ENCODE measurements around the gene MDK. TPM values are rescaled to one million over a fixed set of nuclear protein-coding genes. Genes with fewer than 3 reads are reported as not detected.

The MDK gene
- total RNA-seq, 1 donor from 2014 or later = 604 TPM

DNA sequence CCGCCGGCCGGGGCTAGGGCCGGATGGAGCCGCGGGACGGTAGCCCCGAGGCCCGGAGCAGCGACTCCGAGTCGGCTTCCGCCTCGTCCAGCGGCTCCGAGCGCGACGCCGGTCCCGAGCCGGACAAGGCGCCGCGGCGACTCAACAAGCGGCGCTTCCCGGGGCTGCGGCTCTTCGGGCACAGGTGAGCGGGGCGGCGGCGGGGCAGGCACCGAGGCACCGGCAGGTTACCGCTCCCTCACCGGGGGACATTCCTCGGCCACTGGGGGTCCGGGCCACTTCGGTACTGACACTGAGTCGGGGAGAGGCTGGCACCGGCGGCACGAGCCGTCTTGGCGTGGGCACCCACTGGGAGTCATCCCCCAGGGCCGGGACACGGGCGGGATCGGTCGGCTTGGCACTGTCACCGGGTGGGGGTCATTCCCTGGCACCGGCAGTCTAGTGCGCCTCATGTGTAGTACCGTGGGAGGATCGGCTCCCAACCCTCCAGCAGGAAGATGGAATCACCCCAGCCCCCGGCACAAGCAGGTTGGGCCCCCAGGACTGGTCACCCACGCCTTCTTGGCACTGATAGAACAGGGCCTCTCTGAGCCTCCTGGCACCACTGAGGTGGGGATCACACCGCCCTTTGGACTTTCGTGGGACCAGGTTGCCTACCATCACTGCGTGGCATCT, 33.7 kb upstream of the MDK start:
- DNase-seq (ENCODE audit: low read depth) = no peak

GRCh38 chr11:46348566-46349401, 32.7 kb upstream of the MDK start:
- H3K4me3 ChIP-seq (ENCODE audit: low read depth, low read length) = peak overlapping the region; percentile 91
- TF ChIP-seq, protein P1, sequence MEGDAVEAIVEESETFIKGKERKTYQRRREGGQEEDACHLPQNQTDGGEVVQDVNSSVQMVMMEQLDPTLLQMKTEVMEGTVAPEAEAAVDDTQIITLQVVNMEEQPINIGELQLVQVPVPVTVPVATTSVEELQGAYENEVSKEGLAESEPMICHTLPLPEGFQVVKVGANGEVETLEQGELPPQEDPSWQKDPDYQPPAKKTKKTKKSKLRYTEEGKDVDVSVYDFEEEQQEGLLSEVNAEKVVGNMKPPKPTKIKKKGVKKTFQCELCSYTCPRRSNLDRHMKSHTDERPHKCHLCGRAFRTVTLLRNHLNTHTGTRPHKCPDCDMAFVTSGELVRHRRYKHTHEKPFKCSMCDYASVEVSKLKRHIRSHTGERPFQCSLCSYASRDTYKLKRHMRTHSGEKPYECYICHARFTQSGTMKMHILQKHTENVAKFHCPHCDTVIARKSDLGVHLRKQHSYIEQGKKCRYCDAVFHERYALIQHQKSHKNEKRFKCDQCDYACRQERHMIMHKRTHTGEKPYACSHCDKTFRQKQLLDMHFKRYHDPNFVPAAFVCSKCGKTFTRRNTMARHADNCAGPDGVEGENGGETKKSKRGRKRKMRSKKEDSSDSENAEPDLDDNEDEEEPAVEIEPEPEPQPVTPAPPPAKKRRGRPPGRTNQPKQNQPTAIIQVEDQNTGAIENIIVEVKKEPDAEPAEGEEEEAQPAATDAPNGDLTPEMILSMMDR (conservative IDR thresholded peaks at IDR 0.05; ENCODE audit: low read depth, low read length) = no peak

More for the DNA sequence above, 33.7 kb upstream of the MDK start:
- TF ChIP-seq, protein P1 (conservative IDR thresholded peaks at IDR 0.05; ENCODE audit: low read depth, low read length) = no peak
- peak overlapping the region; percentile 91 for H3K4me3 ChIP-seq (ENCODE audit: low read depth, low read length)

DNA sequence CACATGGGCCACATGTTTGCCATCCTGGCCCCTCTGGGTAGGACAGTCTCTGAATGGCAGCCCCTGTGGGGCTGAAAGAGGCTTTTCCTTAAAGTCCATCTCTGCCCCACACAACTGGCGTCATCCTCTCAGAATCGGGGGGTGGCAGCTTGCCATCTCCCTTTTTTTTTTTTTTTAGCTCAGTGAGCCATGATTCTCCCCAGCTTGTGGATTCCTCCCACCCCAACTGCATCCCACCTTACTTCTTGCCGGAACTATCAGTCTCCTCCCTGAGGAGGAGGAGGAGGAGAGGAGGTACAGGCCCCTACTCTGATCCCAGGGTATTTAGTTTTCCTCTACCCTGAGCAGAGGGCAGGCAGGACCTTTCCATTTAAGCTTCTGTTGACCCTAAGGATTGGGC, 30.8 kb upstream of the MDK start:
- no peak for DNase-seq (ENCODE audit: low read depth)
- TF ChIP-seq, protein P1 (conservative IDR thresholded peaks at IDR 0.05; ENCODE audit: low read depth, low read length) = no peak
- H3K4me3 ChIP-seq (ENCODE audit: low read depth, low read length) = no peak overlapping the region

More at GRCh38 chr11:46348566-46349401, 32.7 kb upstream of the MDK start:
- no peak for DNase-seq (ENCODE audit: low read depth)

- TF ChIP-seq, protein P1 (conservative IDR thresholded peaks at IDR 0.05; ENCODE audit: low read depth, low read length) = no peak
- DNase-seq (ENCODE audit: low read depth) = no peak
- H3K4me3 ChIP-seq (ENCODE audit: low read depth, low read length) = no peak overlapping the region
Observed at GRCh38 chr11:46351148-46351547, 30.3 kb upstream of the MDK start.

- TF ChIP-seq, protein P1 (conservative IDR thresholded peaks at IDR 0.05; ENCODE audit: low read depth, low read length) = no peak
- DNase-seq (ENCODE audit: low read depth) = no peak
- H3K4me3 ChIP-seq (ENCODE audit: low read depth, low read length) = no peak overlapping the region
Observed at GRCh38 chr11:46351606-46352005, 29.9 kb upstream of the MDK start.

- no peak for DNase-seq (ENCODE audit: low read depth)
- TF ChIP-seq, protein P1 (conservative IDR thresholded peaks at IDR 0.05; ENCODE audit: low read depth, low read length) = peak; percentile 74
- no peak overlapping the region for H3K4me3 ChIP-seq (ENCODE audit: low read depth, low read length)
Observed at GRCh38 chr11:46352063-46352841, 29.2 kb upstream of the MDK start.

All from epithelial cell of proximal tubule (primary cell).